Activated CD8-positive, alpha-beta memory T cell treated with anti-CD3 and anti-CD28 coated beads, Interleukin-2, amount 50 U/mL, for 24 hours (primary cell): ENCODE measurements around the gene GPC6.
"Not testable (repeated sequence)": the region's sequence is repeated elsewhere in the genome, so short reads cannot be mapped to it uniquely, and the experiment has no call there.

ENCODE experiments used
- DNase-seq: peaks from one replicate; pipeline ENCODE4 v3.0.0-alpha.2; 2020; ENCODE audit errors: extremely low read depth

The GPC6 gene

DNA sequence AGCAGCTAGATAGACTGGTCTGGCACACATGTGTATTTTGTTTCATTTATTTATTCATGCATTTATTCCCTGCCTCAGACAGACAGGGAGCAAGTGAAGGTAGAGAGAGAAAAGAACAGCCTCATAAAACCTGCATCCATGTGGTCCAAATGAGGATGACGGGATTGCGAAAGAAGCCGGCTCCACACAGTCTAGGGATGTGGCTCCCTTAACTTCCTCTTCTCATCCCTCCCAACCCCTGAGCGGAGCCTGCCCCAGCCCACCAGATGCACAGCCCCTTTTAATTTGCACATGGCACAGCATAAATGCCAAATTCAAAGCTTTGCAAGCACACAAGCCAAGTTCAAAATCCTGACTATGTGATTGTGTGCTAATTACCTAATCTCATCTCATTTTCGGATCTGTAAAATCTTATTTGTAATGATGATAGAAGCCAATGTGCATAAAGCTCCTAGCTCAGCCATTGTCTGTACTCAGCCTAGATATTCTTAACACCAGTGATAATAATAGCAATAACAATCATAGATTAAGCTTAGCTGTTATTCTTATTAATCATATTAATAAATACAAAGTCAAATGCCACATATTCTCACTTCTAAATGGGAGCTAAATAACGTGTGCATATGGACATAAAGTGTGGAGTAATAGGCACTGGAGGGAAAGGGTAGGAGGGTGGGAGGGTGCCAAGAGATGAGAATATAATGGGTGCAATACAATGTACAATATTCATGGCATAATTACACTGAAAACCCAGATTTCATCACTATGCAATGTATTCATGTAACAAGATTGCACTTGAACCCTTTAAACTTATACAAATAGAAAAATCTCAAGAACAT is 1096.5 kb downstream of the GPC6 start:
- DNase-seq, result no peak

DNA sequence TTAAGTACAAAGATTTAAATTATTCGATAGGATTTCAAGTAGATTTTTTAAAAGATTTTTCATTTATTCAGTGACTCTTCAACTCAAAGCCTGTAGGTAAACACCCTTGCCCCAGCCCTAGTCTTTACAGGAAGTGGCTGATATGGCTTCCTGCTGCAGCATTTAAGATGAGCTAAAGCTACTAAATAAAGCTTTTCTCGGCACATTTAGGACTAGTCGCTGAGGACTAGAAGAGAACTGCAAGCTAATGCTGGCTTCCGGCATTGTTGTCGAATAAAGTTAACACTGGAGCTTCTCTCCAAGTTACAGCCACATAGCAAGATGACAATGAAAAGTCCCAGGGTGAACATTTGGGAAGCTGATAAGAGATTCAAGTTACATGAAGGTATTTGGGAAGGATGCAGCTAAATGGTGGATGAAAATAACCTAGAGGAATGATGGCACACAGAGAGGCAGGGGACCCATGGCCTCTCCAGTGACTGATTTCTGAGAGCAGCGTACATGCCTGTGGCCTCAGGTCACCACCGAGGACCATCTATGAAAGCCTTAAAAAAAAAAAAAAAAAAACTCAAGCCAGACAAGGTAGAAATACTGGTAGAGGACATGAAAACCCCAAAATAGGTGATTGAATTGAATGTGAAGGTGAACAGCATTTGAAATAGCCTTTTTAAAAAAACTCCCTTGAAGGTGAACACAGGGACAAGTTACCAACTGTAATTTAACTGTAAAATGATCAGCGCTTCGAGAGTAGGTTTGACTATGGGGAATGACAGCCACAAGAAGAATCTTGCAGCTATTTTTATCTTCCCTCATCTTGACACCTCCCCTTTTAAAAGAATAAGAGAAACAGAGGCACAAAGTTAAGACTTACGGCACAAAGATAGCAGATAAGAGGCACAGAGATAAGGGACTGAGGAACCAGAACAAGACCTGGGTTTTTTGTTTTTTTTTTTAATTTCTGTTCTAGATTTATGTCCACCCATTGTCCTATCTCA is 1097.5 kb downstream of the GPC6 start:
- DNase-seq, result no peak

DNA sequence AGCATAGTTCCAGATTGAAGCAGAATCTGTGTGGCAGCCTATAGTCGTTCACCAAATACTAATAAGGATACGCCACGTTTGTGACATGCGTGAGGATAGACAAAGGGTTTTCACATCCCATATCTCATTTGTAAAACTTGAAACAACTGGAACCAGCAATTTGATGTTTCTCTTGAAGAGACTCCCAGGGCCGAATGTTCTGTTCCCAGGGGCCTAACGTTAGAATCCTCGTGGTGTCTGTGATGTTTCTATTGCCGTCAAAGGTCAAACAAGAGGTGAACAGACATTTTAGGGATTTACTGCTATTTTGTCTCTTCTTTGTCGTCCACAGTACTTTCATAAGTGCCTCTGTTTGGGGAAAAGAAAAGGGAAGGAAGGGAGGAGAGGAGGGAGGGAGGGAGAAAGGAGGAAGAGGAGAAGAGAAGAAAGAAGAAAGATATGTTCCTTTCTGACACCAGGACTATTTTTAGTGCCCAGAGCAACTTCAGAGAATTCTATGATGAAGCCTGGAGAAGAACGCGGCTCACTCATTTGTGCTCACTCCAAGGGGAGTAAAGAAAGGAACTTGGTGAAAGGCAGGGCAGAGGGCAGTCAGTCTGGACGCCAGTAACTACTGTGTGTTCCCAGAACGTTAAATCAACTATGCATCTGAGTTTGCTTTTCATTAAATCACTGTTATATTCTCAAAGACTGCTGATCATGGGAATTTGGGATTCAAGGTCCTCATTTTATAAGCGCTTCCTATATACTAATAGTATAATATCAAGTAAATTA is 1098.3 kb downstream of the GPC6 start:
- DNase-seq, result no peak

DNA sequence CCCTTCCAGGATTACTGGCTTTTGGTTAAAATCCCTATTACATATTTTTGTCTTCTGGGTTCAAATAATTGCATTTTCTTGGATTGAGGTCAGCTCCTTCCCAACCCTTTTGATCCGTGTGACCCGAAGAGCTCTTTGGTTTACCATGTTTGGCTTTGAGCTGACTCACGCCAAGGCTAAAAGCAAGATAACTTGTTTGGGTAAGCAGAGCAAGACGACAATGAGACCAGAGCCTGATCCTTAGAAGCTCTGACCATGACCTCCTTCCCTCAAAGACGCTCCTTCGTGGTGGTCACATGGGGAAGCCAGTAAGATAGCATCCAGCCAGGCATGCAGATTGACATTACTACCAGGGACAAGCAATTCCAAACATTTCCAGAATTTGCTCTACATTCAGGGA is 1099.0 kb downstream of the GPC6 start:
- no peak for DNase-seq

DNA sequence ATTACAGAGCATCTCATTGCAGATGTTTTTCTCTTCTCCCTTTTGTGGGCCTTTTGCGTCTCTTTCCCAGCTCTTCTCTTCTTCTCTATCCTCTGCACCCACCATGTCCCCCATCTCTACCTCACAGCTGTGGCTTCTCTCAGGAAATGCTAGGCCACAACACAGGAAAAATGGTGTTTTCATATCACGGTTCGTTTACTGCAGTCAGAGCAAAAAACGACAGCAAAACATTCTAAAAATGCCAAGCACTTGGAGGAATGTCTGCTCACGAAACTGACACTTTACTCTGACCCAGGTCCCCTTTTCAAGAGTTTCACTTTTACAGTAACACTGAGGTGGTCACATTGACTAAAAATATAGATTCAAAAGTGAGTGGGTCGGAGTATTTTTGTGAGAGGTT is 1100.7 kb downstream of the GPC6 start:
- no peak for DNase-seq

DNA sequence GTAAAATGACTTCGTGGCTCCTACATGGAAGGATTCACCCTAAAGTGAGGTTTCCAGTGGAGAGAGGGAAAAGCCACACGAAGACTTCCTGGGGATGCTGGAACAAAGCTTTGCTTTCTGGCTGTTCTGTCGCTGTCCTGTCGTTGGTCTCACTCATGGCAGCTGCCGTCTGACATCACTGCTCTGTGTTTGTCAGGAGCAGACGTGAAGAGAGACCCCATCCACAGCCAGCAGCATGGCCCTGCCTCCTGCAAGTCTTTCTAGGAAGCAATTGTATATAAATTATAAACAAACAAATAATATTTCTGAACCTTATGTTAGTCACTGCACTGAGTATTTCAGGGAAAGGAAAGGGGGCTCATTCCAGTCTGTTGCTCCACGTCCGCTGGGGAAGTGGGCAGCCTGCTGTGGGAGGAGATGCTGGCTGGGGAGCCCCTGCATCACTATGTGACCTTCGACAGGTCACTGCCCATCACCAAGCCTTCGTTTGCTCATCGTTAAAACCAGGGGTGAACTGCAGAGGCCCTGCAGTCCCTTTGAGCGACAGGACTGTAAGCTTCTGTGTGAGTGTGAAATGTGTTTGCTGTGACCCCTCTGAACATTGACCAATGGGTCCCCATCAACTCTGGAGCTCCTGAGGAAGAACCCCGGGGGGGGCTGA is 1101.9 kb downstream of the GPC6 start:
- no peak for DNase-seq

DNA sequence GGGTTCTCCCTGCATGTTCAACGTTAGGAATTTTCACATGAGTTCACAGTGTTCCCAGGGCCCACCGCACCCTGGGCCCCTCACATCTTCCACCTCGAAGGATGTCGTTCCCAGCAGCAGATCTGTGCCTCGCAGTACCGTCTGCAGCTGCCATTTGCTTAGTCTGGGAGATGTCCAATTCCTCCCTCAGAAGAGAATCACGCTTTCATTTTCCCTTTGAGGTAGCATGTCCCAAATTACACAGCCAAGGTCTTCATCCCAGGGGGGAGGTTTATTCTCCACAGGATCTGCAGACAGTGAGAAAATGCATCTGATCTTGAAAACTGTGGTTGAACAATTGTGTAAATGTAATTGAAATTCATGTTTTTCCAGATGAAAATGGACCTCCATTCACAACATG is 1102.7 kb downstream of the GPC6 start:
- no peak for DNase-seq

DNA sequence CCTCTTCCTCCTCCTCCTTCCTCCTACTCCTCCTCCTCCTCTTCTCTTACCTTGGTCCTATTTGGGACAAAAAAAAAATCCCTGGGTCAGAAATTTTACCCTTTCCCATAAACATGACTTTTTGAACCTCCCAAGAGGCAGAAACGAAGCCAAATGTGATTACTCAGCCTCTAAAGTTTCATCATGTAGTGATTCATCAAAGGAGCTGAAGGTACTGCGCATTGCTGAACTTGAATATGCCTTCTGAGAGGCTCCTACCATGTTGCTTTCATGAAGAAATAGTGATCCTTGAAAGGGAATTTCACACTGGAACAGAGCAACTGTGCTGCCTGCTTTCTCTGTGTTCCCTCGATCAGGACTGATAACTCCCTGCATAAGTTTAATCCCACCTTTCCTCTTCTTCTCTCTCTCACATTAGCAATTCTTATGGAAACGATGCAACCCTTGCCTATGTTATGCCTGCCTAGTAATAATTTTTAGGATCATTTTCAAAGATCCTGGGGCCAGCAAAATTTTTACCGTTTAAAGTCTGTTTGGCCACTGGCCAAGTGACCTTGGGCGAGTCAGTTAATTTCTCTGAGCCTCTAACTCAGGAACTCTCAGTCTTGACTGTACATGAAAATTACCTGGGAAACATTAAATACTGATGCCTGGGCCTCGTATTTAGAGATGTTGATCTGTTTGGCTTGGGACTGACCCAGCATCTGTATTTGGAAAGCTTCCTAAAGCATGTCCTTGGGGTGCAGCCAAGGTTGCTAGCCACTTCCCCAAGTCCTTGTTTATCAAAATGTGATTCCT is 1103.3 kb downstream of the GPC6 start:
- no peak for DNase-seq

DNA sequence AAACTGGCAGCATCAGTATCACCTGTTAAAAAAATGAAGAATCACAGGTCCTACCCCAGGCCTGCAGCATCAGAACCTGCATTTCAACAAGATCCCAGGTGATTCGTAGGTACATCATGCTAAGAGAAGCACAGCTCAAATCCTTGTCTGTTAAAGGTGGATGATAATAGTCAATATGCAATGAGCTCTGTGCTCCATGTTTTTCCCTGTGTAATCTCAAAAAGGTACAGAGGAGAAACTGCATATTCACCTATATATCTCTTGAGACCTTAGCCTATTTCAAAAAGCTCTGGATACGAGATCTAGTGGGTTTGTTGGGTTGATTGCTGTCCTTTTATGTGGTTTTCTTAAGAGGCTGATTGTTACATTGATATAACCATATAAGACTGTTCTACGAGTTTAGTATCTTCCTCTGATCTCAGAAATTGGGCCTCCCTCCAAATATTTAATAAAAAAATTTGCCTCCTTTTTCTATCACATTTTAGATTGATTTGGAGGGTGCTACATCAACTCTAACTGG is 1104.0 kb downstream of the GPC6 start:
- DNase-seq, result no peak

DNA sequence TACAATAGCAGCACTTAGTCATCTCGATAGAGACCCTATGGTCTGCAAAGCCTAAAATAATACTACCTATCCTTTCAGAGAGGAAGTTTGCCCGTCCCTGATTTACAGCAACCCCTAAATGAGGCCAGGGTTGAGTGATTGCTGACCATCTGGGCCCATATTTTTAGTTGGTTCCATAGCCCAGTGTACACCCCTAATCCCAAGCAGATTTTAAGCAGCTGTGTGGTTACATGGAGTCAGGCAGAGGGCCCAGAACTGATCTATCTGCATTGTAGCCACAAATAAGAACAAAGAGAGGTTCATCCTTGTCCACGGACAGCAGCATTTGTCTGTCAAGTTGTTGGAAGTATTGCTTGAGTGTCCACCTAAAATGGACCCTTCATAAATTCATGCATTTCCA is 1104.7 kb downstream of the GPC6 start:
- DNase-seq, result no peak

DNA sequence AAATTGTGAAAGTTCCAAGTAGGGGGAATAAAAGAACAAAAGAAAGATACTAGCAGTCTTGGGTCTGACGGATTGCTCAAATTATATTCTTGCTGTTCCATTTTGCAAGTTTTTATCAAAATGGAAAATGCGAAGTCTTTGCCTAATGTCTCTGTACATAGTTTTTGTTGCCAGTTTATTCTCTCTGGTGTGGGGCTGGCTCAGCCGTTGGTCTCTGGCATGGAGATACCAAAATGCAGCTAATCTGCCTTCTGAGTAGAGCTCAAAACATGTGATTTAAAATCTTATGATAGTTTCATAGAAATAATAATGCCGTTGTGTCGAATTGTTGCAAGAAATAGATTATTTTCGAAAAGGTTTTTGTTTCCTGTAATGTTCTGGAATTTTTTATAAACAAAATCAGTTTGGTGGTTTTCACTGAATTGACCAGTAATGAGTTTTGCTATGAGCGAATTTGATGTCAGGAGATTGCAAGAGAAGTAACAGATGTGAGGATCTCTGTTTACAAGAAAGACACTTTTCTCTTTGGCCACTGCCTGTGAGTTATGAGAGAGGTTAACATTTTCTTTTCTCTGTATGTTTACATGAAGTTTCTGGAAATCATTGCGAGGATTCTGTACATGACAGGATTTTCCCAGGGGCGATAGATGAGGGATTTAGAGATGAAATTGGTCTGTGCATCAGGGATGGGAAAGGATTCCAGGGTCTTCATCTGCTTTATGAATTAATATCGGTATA is 1105.9 kb downstream of the GPC6 start:
- no peak for DNase-seq

DNA sequence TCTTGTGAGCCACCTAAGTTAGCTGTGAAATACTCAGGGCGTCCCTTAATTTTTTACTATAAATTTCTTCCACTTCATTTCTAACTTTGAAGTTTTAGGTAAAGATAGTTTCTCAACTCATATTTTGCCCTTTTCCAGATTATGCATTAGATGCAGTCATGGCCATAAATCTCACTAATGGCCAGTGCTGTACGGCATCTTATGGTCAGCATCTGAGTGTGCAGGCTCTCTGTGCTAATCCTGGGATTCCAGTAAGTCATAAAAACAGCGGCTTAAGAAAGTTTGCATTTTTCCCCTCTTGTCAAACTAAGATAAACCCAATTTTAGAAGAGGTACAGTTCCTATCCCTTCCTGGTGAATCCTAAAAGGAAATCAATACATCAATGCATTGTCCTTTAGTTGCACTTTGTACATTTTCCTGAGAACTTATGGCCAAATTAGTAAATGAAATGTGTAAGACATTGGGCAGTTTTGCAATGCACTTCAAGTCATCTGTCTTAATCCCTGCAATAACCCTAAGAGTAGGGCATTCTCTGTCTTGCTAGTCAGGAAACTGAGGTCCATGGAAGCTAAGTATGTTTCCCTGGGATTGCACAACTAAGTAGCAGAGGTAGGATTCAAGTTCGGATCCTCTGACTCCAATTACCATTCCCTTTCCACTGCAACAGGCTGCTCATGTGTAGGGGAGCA is 1106.7 kb downstream of the GPC6 start:
- DNase-seq, result no peak

DNA sequence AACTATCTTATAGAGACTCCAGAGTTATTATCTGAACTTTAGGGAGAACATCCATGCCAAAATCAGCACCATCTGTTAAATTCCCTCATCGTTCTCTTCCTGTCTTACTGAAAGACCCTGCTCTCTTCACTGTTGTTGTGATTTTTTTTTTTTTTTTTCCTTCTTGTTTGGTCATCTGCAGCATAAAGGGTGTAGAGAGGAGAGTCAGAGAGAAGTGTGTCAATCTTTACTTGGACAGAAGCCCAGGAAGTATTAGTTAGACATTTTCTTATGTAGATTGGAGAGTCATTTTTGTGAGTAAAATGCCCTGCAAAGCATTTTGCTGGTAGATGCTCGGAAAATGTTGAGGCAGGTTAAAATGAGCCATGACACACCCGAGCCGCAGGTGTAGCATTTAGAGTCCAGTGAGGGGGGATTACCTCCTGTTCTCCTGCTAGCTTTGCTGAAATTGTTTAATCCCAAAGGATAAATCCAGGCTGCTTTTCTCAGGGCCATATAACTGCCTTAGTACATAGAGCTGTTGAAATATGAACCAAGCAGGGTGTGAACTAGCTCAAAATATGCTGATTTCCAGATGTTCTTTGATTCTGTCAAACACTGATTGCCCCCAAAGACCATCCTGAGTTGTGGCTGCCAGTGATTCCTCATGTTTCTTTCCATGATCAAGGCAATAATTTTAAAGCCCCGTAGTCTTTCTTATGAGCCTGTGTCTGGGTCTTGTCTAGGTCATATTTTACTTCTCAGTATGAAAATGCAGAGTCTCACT is 1109.3 kb downstream of the GPC6 start:
- DNase-seq, result no peak

DNA sequence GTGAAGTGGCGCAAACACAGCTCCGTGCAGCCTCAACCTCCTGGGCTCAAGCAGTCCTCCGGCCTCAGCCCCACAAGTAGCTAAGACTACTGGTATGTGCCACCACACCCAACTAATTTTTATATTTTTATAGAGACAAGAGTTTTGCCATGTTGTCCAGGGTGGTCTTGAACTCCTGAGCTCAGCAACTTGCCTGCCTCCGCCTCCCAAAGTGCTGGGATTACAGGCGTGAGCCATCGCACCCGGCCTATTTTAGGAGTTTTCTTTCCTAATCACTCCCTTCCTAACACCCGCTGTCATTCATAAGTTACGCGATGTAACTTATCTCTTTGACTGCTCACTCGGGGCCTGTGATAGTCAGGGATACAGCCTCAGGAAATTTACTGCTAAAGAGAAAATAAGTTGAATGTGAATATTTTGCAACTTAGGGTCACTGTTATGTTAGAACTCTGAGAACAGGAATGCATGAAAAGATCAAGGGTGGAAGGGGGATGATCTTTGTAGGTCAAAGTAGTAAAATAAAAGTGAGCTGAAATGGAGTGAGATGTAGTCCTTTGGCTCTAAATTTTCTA is 1112.6 kb downstream of the GPC6 start:
- DNase-seq, result no peak

DNA sequence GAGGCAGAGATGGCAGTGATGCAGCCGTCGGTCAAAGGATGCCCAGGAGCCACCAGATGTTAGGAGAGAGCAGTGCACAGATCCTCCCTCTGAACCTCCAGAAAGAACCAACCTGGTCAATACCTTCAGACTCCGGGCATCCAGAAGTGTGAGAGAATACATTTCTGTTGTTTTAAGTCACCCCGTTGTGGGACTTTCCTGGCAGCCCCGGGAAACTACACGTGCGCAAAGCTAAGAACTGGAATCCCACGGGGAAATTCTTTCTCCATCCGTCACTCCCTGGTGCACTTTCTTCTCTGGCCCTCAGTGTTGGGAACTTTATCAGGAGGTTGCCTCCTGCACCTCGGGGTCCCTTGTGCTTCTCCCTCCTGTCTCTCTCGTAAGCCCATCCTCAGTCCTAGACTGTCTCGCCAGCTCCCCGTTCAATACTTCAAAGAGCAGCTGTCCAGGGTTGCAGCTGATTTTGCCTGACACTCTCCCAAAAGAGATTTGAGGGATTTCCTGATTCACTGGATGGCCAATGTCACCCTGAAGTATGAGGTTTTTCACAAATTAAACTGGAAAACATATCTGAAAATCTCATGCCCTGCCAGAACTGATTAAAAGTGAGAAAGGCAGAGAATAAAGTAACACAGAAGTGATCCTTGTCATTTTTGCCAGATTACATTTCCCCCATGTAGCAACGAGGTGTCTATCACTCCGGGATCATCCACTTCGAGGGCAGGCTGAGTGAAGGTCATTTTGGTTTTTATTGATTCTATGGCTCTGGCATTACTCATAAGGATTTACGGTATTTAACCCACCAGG is 1116.0 kb downstream of the GPC6 start:
- no peak for DNase-seq

DNA sequence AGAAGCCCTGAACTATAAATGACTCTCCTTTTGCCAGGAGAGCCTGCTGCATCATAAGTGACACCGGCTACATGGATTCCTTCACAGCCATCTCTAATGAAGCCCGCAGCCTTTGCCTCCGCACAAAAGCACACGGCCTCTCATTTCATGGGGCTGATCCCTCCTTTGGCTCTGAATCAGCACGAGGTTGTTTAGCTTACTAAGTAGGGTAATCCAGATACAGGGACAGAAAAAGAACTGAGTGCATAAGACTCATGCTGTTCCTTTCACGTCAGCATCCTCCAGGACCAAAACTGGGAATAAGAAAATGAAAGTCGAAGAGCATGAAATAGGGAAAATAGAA is 1116.6 kb downstream of the GPC6 start:
- no peak for DNase-seq

DNA sequence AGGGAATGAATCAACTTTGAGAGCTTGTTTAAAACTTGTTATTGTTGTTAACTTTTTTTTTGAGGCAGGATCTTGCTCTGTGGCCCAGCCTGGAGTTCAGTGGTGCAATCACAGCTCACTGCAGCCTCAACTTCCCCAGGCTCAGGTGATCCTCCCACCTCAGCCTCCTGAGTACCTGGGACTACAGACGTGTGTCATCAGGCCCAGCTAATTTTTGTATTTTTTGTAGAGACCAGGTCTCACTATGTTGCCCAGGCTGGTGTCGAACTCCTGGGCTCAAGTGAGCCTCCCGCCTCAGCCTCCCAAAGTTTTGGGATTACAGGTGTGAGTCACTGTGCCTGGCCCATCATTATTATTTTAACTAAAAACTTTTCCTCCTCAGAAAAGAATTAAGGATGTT is 1117.1 kb downstream of the GPC6 start:
- not testable (repeated sequence) for DNase-seq
